ENCODE results near the gene FERMT2.

GRCh38 chr14:52906141-52906601 lies 44.7 kb downstream of the FERMT2 start:
- TF ChIP-seq CTCF (conservative IDR thresholded peaks at IDR 0.05; ENCODE audit: low read depth in 2 of 2) (no peak), CREB1 (CRISPR knock-in tag; IDR thresholded peaks at IDR 0.05; ENCODE audit: low read depth) (no peak), POLR2AphosphoS5 (IDR thresholded peaks at IDR 0.05; ENCODE audit: low read depth) (no peak), REST (IDR thresholded peaks at IDR 0.05; ENCODE audit: unreplicated experiment) (no peak), EZH2 (IDR thresholded peaks at IDR 0.05; ENCODE audit: low read depth, unreplicated experiment) (no peak)

All from GM23338 (cell line).